AG08396 (cell line): Measurements from ENCODE around the gene PLP1.

Experiments used
- DNase-seq: peaks from one replicate; pipeline ENCODE4 v3.0.0; 2012; ENCODE audit warnings: low spot score, mixed read lengths

The PLP1 gene

DNA sequence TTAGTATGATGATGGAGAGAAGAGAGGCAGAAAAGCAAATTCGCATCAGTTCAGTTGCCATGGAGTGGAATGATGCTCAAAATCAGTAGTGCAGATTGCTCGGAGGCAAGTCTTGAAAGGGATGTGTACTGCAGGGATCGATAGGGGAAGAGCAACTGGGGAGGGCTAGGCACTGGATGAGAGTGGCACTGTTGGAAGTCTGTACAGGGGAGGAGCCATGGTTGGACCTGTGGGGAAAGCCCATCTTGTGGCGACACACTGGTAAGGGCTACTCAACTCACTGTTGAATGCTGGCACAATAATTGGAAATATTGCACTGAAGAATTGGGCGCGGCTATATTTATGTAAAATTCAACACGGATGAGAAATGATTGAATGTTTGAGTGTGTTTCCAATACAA lies 54.2 kb downstream of the PLP1 start:
- no peak for DNase-seq

DNA sequence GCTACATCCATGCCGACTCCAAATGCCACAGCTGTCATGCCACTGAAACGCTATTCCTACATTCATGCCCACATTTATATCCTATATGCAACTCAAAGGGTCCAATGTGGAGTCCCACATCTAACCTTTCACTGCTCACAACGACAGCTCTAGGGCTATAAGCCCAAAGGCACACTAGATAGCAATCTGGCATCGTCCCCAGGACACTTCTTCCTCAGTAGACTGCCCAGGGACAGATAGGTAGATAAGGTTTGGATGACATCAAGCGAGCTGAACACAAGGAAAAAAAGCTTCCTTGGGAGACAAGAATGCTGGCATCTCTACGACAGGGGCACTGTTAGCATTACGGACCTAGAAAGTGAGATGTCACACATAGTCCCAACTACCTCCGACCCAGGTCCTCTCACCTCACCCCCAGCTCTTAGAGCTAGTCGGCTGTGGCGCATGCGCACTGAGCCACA lies 54.7 kb downstream of the PLP1 start:
- no peak for DNase-seq

DNA sequence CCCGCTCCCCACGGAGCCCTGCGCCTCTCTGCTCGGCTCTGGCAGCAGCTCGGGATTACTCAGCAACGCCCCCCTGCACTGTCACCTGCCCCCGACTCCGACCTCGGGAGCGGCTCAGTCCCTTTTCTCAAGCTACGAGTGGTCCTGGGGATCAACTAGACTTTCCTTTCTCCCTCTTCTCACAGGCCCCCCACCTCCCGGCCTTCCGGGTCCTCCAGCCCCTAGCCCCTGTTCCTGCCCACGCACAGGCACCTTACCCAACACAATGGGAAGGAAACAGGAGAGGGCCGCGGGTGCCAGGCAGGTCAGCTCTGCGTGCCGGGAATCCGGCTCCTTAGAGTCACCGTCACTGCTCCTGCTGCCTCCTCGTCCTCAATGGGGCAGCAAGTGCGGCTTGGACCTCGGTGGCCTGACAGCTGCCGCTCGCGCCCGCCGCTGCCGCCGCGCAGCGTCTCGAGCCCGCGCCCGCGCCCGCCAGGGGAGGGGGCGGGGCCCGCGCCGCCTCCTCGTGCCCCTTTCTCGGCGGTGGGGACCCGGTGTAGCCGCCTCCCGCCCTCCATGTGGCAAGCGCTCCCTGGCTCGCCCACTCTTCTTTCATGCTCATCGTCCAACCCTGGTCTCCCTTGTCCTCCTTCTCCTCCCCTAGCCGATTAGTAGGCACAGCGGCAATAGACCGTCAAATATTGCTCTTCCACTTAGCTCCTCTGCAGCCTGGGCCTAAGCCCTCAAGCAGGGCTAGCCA lies 55.3 kb downstream of the PLP1 start, which contains the start of gene RAB9B:
TSS of gene RAB9B (minus strand) at position 455 of the 742 bp plus-strand sequence. CDS start 6,473 bp downstream, outside the sequence.
- peak; percentile 73 for DNase-seq

DNA sequence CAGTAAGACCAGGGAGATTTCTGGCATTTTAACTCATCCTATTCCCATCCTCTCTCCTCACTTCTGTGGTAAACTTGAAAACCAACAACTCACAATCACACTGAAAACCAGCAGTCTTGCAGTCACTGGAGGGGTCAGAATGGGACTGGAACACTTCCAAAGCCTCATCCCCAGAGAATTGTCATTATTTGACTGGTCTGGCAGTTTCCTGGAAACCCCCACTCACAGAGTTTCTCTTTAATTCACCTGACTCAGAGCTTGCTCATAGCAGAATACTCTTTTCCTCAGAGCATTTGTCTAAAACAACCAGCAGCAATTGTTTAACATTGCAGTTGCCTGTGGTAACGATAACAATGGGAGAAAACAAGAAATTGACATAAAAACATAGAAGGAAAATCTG lies 62.8 kb downstream of the PLP1 start:
- no peak for DNase-seq
